Uterus (tissue), 4 donors: ENCODE measurements around the gene DLGAP3. TPM values are rescaled to one million over a fixed set of nuclear protein-coding genes. Genes with fewer than 3 reads are reported as not detected.

Source experiments
- DNase-seq, 2 donors: peaks; one replicate each; pipeline ENCODE4 v3.0.0-alpha.2; 2019 to 2020
- H3K27ac ChIP-seq, 2 donors: fragments of 200-600 bp; sonication (generic); 1 replicate in 1 of 2; 2 replicates in 1 of 2; pipeline ENCODE4 v1.5.1; 2016 to 2018
- H3K27me3 ChIP-seq, 2 donors: fragments of 200-600 bp; sonication (generic); one replicate each; pipeline ENCODE4 v1.5.1; 2018 to 2019; ENCODE audit warnings: control low read depth in 1 of 2
- H3K36me3 ChIP-seq, 2 donors: fragments of 200-600 bp; sonication (generic); one replicate each; pipeline ENCODE4 v1.5.1; 2019; ENCODE audit warnings: control low read depth in 1 of 2
- H3K4me1 ChIP-seq, 2 donors: fragments of 200-600 bp; sonication (generic); one replicate each; pipeline ENCODE4 v1.5.1; 2018 to 2019; ENCODE audit warnings: control low read depth in 1 of 2
- H3K4me3 ChIP-seq, 2 donors: fragments of 200-600 bp; sonication (generic); 1 replicate in 1 of 2; 2 replicates in 1 of 2; pipeline ENCODE4 v1.5.1; 2018 to 2019; ENCODE audit warnings: mild to moderate bottlenecking in 1 of 2
- H3K9me3 ChIP-seq, 2 donors: fragments of 200-600 bp; sonication (generic); one replicate each; pipeline ENCODE4 v1.5.1; 2019; ENCODE audit warnings: control low read depth in 1 of 2
- POLR2A ChIP-seq, 2 donors: fragments of 450-650 bp; IDR thresholded peaks; one replicate each; pipeline ENCODE4 v1.6.1; 2016; ENCODE audit warnings: antibody characterized with exemption in 2 of 2, mild to moderate bottlenecking in 1 of 2, moderate library complexity in 1 of 2
- intact Hi-C: fragments of 100-400 bp; cut with DNase I; formaldehyde crosslinking; loops from one replicate; pipeline ENCODE4 v1.15.1; 2023; ENCODE audit warnings: low total_unique reads
- total RNA-seq, 4 donors: library from RNA; depleted of rRNA in 3 of 4; stranded (reverse); fragments of >200 nt in 3 of 4; gene quantifications; one replicate each; pipeline versions ENCODE4 v1.1.0 to v1.2.4, GENCODE V29; 2014 to 2023
- TF ChIP-seq, protein P1 (sequence below), 4 experiments: fragments of 200-600 bp in 2 of 4; fragments of 450-650 bp in 2 of 4; sonication (generic) in 2 of 4; IDR thresholded peaks; one replicate each; pipeline ENCODE4 v1.5.1; 2016 to 2019; ENCODE audit warnings: antibody characterized with exemption in 4 of 4, mild to moderate bottlenecking in 2 of 4, moderate library complexity in 1 of 4
- donor health status: DM: yes; HTN: yes; CAD: no.

Gene DLGAP3
- total RNA-seq, 4 donors from 2014 or later, result 0.14 TPM; not detected in 3

- Histone ChIP-seq H3K27ac (no peak overlapping the region), H3K4me3 (no peak overlapping the region), H3K36me3 (no peaks in the 10 kb centered on the region), H3K9me3 (no peaks in the 10 kb centered on the region), H3K4me1 (peaks cover 0 to 5% of the 10 kb centered on the region in 2 donors), H3K27me3 (peaks cover 6 to 11% of the 10 kb centered on the region in 2 donors)
- intact Hi-C loops, result no loop called here
- no peak for DNase-seq
- TF ChIP-seq POLR2A (IDR thresholded peaks at IDR 0.05), result no peak
- TF ChIP-seq, protein P1, sequence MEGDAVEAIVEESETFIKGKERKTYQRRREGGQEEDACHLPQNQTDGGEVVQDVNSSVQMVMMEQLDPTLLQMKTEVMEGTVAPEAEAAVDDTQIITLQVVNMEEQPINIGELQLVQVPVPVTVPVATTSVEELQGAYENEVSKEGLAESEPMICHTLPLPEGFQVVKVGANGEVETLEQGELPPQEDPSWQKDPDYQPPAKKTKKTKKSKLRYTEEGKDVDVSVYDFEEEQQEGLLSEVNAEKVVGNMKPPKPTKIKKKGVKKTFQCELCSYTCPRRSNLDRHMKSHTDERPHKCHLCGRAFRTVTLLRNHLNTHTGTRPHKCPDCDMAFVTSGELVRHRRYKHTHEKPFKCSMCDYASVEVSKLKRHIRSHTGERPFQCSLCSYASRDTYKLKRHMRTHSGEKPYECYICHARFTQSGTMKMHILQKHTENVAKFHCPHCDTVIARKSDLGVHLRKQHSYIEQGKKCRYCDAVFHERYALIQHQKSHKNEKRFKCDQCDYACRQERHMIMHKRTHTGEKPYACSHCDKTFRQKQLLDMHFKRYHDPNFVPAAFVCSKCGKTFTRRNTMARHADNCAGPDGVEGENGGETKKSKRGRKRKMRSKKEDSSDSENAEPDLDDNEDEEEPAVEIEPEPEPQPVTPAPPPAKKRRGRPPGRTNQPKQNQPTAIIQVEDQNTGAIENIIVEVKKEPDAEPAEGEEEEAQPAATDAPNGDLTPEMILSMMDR (IDR thresholded peaks at IDR 0.05), result no peak
Observed at GRCh38 chr1:34884961-34885360, 44.5 kb downstream of the DLGAP3 start.

DNA sequence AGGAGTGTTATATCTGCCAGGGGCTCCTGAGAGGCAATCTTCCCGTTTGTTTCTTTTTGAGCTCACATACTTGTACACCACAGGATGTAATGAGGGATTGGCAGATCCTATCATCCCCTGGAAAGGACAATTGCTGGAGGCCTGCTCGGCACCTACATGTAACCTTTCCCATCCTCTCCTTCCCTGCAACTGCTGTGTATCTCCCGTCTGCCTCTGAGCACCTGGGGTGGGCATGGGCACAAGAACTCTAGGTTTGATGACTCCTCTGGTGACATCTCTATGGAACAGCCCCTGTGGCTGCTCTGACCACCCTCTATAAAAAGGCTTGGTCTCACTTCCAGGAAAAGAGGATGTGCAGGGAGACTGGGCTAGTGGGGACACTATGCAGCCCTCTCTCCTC is 44.9 kb downstream of the DLGAP3 start:
- no peak for DNase-seq
- no peak overlapping the region for H3K4me3 ChIP-seq
- H3K4me1 ChIP-seq, result peaks cover 0 to 5% of the 10 kb centered on the region in 2 donors
- no peaks in the 10 kb centered on the region for H3K36me3 ChIP-seq
- no peaks in the 10 kb centered on the region for H3K9me3 ChIP-seq
- no peak for TF ChIP-seq POLR2A (IDR thresholded peaks at IDR 0.05)
- TF ChIP-seq, protein P1 (IDR thresholded peaks at IDR 0.05), result no peak
- H3K27ac ChIP-seq, result no peak overlapping the region
- intact Hi-C loops, result no loop called here
- H3K27me3 ChIP-seq, result peaks cover 6 to 15% of the 10 kb centered on the region in 2 donors

DNA sequence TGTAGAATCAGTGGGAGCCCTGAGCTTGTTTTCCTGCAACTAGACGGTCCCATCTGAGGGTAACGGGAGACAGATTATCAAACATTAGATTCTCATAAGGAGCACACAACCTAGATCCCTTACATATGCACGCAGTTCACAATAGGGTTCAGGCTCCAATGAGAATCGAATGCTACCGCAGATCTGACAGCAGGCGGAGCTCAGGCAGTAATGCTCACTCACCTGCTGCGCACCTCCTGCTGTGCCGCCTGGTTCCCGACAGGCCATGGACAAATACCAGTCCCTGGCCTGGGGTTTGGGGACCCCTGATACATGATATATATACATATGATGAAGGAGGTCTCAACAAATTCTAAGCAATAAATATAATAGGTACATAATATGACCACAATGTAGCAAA is 50.2 kb downstream of the DLGAP3 start:
- no peak overlapping the region for H3K4me3 ChIP-seq
- no peak for DNase-seq
- H3K27me3 ChIP-seq, result peaks cover 0 to 18% of the 10 kb centered on the region in 2 donors
- no peaks in the 10 kb centered on the region for H3K4me1 ChIP-seq
- no peaks in the 10 kb centered on the region for H3K9me3 ChIP-seq
- TF ChIP-seq, protein P1 (IDR thresholded peaks at IDR 0.05), result no peak
- no peak for TF ChIP-seq POLR2A (IDR thresholded peaks at IDR 0.05)
- no peaks in the 10 kb centered on the region for H3K36me3 ChIP-seq
- H3K27ac ChIP-seq, result no peak overlapping the region
- intact Hi-C loops, result no loop called here

- H3K4me3 ChIP-seq, result no peak overlapping the region
- H3K27me3 ChIP-seq, result peaks cover 0 to 19% of the 10 kb centered on the region in 2 donors
- no peak overlapping the region for H3K27ac ChIP-seq
- intact Hi-C loops, result no loop called here
- H3K9me3 ChIP-seq, result no peaks in the 10 kb centered on the region
- DNase-seq, result no peak
- no peaks in the 10 kb centered on the region for H3K36me3 ChIP-seq
- no peak for TF ChIP-seq POLR2A (IDR thresholded peaks at IDR 0.05)
- no peaks in the 10 kb centered on the region for H3K4me1 ChIP-seq
Observed at GRCh38 chr1:34876406-34876805, 53.0 kb downstream of the DLGAP3 start.

DNA sequence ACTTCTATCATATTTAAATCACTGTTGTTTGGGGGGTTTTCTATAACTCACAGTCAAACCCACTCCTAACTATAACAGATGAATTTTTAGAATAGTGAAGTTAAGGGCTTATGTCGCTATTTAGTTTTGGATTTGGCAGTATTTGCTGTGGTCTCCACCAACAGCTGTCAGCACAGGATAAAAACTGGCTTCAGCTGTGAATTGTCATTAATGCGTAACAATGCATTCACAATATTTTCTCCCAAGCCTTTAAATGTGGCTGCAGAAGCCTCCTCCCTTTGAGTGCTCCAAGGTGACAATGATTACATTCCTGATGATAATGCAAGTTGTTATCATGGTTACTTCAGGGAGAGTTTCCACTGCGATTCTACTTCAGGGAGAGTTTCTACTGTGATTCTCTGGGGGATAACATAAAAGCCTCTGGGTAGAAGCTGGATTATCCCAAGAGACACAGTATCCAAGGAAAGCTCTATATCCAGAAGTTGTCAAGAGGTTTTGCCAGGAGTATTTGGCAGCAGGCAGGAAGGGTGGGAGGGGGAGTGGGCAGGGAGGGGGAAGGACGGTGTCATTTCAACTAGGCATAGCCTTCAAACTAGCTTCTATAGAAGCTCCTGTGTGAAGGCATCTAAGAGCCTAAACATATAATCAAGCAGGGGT is 55.0 kb downstream of the DLGAP3 start:
- no peak overlapping the region for H3K27ac ChIP-seq
- H3K4me3 ChIP-seq, result no peak overlapping the region
- no peaks in the 10 kb centered on the region for H3K9me3 ChIP-seq
- DNase-seq, result no peak
- no peaks in the 10 kb centered on the region for H3K4me1 ChIP-seq
- intact Hi-C loops, result no loop called here
- H3K27me3 ChIP-seq, result peaks cover 0 to 12% of the 10 kb centered on the region in 2 donors
- no peaks in the 10 kb centered on the region for H3K36me3 ChIP-seq
- TF ChIP-seq POLR2A (IDR thresholded peaks at IDR 0.05), result no peak
- TF ChIP-seq, protein P1 (IDR thresholded peaks at IDR 0.05), result no peak
